Stimulated activated CD4-positive, alpha-beta T cell treated with anti-CD3 and anti-CD28 coated beads, Interleukin-12 subunit alpha, Interleukin-12 subunit beta, amount 100 ng/mL, for 24 hours (primary cell): ENCODE measurements around the gene ZNF629.
A peak's percentile ranks its signal among the peaks of the same experiment; 100 is the strongest.

Experiments
- DNase-seq, 2 experiments: peaks; one replicate each; pipeline ENCODE4 v3.0.0-alpha.2; 2020; ENCODE audit warnings: low read depth in 2 of 2

Gene ZNF629

DNA sequence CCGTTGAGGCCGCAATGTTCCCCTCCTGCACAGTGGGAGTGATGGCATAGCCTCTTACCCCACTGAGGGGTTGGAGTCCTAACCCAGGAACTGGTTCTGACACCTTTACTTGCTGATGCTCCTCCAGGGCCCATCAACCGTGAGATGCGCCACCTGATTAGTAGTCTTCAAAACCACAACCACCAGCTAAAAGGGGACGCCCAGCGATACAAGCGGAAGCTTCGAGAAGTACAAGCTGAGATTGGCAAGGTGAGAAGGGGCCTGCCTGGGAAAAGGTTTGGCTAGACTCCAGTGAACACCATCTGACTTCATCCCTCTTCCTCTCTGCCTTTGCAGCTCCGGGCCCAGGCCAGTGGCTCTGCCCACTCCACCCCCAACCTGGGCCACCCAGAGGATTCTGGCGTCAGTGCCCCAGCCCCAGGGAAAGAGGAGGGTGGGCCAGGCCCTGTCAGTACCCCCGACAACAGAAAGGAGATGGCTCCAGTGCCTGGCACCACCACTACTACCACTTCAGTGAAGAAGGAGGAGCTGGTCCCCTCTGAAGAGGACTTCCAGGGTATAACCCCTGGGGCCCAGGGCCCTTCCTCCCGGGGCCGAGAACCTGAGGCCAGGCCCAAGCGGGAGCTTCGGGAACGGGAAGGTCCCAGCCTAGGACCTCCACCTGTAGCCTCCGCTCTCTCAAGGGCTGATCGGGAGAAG lies 19.1 kb downstream of the ZNF629 start:
- no peak for DNase-seq

- no peak for DNase-seq
These were observed 20.1 kb downstream of the ZNF629 start for GRCh38 chr16:30766933-30767284.

DNA sequence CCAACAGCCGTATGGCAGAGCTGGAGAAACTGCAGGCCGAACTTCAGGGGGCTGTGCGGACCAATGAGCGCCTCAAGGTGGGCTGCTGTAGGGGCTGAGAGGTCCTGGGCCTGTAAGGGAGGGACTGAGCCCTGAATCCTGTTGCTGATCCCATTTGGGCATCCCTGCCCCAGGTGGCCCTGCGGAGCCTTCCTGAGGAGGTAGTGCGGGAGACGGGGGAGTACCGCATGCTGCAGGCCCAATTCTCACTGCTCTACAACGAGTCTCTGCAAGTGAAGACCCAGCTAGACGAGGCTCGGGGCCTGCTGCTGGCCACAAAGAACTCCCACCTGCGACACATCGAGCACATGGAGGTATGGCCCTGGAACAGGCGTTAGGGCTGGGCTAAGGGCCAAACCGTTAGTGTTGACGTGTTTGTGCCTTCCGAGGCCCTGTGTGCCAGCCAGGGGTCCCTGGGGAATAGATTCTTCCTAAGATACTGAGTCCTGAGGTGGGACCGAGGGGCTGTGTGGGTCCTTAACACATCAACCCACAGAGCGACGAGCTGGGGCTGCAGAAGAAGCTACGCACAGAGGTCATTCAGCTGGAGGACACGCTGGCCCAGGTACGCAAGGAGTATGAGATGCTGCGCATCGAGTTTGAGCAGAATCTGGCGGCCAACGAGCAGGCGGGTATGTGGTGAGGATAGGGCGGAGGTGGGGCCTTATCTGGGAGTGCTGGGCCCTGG lies 20.6 kb downstream of the ZNF629 start:
- DNase-seq, result no peak

GRCh38 chr16:30764816-30765465 lies 22.1 kb downstream of the ZNF629 start:
- no peak for DNase-seq

- DNase-seq, result no peak
These were observed 22.9 kb downstream of the ZNF629 start for GRCh38 chr16:30764086-30764485.

- DNase-seq, result no peak
These were observed 23.8 kb downstream of the ZNF629 start for GRCh38 chr16:30762991-30763725.

DNA sequence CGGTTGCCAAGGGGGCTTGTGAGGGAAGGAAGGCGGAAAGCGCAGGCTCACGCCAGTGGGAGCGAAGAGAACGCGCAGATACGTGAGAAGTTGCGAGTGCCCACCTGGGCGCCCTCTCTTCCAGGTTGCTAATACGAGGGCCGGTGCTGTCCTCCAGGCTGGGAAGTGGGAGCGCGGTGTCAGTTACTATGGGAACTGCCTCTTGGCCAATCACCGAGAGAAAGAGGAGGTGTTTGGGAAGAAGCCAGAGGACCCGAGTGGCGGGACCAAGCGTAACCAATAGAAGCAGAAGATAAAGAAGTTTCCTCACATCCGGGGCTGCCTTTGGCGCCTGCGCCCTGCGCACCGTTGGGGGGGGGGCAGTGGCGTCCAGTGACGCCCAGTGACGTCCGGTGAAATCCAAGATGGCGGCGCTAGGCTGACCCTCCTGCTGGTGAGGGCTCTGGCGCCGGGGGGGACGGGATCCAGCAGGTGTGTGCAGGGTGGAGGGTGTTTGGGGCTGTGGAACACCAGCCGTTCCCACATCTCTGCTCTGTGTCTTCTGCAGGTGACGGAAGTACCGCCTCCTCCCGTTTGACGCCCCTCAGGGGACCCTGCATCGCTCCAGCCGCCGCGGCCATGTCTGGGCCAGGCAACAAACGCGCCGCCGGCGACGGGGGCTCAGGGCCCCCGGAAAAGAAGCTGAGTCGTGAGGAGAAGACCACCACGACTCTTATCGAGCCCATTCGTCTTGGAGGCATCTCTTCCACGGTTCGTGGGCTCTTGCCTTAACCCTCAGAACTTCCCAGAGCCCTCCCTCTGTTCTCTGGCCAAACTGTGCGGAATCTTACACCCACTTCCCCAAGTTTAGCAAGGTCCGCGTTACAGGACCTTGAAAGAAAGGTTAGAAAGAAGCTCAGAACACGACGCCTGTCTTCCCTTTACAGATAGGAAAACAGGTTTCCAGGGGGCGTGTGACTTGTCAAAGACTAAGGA lies 24.8 kb downstream of the ZNF629 start, which contains the start of the genes CFAP119 and RNF40:
Gene CFAP119, minus strand, starts transcription at position 135 of the 975 bp plus-strand sequence. CDS start 314 bp downstream, outside the sequence.
Gene RNF40, plus strand, starts transcription at position 395 of the 975 bp plus-strand sequence. Its CDS starts 224 bp downstream, at position 619.
- DNase-seq, result peak; percentile 81 to 86

DNA sequence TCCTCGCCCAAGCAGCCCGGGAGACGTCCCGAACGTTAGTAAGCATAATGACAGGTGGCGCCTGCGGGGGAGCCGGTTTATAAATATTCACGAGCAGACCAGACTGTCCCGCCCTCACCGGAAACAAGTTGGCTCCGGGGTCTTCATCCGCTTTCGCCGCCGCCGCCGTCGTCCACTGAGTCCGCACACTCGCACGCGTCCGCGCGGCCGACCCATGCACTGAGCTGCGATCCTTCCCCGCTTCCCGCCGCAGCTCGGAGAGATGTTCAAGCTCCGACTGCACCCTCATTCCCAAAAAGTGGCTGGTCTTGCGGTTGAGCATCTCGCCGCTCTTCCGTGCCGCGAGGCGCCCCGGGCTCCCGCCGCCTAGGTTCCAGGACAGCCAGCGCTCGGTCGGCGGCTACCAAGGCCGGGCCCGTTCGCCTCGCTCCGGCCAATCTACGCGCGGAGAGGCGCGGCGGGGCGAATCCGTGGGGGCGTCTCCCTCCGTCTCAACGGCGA lies 25.5 kb downstream of the ZNF629 start:
- DNase-seq, result peak in 1 of 2 experiments; percentile 43

DNA sequence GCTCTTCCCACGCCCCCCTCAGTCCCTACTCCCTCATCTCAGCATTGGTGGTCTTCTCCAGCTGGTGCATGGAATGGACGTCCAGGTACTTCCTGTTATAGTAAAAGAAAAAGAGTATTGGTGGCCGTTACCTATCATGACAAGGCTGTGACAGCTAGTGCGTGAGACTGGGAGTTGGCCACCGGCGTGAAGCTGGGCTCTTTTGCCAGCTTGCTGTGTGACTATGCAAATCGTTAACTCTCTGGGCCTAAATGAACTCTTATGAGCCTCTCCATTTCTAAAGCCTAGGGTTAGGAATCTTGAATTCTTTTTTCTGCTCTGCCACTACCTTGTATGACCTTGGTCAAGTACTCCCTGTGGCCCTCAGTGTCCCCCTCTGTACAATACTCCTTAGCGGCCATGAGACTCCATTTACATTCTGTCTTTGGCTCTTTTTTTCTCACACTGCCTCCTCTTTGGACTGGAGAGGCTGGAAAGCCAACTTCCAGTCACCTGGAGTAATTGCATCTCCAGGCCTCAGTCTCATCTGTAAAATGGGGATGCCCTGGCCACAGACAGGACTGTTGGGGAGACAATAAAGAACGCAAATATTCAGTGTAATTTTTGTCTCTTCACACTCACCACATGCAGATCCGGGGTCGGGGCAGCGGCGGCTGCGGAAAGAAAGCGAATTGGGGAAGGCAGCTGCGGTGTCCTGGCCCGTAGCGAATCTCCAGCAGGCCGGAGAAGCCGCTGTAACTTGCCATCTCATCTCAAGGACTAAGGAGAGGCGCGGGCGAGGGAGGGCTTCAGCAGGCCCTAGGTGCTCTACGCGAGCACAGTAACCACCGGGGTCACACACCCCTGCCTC lies 26.2 kb downstream of the ZNF629 start:
- no peak for DNase-seq

DNA sequence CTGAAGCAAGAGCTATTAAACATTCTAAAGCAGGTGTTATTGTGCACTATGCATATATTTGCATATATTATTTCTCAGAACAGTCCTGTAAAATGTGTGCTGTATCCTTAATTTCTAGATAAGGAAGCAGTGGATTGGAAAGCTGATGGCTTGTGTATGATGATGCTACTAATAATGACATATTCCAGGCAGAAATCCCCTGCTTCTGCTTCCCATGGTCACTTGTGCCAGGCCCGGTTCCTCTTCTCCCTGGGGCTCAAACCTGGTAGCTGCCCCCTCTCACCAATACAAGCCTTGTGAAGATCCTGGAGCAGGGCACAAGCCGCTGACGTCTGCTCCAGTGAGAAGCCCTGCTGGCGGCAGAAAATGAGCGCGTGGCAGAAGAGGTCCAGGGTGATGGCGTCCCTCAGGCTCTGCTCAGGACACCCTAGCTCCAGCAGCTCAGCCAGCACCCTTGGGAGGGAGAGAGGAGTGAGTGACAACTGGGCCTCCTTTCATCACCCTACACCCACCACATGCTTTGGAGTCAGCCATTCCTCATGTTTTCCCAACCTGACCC lies 26.9 kb downstream of the ZNF629 start:
- no peak for DNase-seq

DNA sequence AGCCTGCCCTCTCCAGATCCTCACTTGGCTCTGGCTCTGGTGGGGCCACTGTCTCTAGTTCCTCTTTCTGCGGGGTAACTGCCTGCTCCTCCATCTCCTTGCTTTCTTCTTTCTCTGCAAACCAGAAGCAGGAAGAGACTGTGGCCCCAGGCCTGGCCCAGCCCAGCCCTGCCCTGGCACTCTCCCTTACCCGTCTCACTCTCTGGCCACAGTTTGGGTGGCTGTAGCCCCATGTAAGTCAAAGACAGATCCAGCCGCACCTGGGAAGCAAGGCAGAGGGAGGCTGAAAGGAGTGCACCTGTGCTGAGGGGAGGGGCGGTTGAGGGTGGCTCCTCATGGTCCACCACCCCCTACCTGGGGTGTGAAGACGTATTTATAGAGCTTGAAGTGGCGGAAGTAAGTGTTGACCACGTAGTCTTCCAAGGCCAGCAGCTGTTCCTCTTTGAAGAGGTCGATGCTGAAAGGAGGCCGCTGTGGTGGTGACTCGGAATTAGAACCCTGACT lies 28.0 kb downstream of the ZNF629 start:
- no peak for DNase-seq

DNA sequence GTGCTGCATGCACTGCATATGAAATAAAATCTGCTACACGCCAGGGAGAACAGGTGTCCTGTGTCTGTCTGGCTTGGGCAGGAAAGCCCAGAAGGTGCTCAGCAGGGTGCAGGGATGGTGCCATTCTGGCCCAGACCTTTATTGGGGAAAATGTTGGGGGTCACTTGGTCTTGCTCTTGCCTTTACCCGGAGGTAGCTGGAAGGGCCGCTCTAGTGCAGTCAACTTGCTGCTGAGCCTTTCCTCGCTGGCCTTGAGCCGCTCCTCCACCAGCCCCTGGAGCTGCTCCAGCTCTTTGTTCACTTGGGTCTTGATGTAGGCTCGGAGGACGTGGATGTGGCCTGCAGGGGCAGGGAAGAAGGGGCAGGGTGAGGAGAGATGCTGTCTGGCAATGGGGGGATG lies 29.7 kb downstream of the ZNF629 start:
- no peak for DNase-seq

- DNase-seq, result no peak
These were observed 30.3 kb downstream of the ZNF629 start for GRCh38 chr16:30756781-30757100.

GRCh38 chr16:30755955-30756780 lies 30.8 kb downstream of the ZNF629 start:
- DNase-seq, result no peak

DNA sequence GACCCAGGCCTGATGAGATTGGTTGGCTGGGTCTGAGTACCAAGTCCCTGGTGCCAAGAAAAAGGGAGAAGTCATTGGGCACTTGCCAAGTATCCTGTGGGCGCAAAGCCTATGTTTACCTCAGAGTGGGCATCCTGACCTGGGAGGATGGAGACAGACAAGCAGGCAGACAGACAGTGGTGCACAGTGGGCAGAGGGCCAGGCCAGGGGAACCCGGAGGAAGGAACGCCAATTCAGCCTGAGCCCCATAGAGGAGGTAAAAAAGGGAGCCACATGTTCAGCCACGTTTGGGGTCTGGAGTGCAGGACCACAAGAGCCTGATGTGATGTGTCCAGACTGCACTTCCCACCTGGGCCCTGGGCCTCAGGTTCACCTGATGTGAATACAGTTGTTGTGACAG lies 33.4 kb downstream of the ZNF629 start:
- DNase-seq, result no peak

DNA sequence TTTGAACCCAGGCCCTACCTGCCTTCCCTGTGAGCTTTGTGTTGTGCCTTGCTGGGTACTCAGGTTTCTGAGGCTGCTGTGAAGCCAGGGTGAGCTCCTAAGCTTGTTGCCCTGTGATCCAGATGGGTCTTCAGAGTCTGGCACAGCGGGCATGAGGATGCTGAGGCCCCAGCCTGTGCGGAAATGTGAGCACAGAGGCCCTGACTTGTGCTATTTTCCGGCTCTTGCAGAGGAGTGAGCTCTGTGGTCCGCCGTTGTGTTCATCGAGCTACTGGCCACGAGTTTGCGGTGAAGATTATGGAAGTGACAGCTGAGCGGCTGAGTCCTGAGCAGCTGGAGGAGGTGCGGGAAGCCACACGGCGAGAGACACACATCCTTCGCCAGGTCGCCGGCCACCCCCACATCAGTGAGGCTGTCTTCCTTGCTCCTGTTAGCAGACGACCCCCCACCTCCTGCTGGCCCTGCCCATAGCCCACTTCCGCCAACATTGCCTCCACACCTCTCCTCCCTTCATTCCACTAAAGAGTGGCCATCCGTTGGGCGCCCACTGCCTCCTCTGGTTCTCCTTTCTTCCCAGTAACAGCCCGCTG lies 36.0 kb downstream of the ZNF629 start:
- DNase-seq, result no peak

DNA sequence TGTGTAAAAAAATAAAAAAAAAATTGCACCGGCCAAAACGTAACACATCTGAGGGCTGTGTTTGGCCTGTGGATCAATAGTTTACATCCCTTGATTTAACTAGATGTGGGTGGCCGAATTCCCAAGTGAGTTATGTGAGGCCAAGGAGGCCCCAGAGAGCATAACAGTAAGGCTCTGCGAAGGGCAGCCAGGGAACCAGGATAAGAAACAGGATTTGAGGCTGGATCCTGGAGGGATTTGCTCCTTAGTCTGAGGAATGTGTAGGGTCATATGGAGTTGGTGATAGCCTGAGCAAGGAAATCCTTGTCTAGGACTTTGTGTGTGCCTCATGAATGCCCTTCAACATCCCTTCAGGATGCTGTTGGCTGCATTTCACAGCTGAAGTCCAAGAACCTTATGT lies 36.8 kb downstream of the ZNF629 start:
- no peak for DNase-seq
